WTC11 (cell line): ENCODE measurements around the gene S1PR2. TPM values are rescaled to one million over a fixed set of nuclear protein-coding genes. Genes with fewer than 3 reads are reported as not detected.
A peak's percentile ranks its signal among the peaks of the same experiment; 100 is the strongest.

ENCODE experiments used
- ATAC-seq: fragments of 200-7000 bp; cut with Tn5 transposase; 2 replicates; pipeline ENCODE4 v1.10.0; 2021; ENCODE audit warnings: mild to moderate bottlenecking, moderate library complexity
- CTCF ChIA-PET: fragments of 300-600 bp; sonication (Branson Sonifier 250); formaldehyde crosslinking; loops from one replicate; lab custom pipeline; 2021; ENCODE audit warnings: antibody characterized with exemption; lab: Charles Lee
- POLR2A ChIA-PET: fragments of 350-600 bp; sonication (Branson Sonifier 250); formaldehyde crosslinking; loops from one replicate; lab custom pipeline; 2021; ENCODE audit warnings: antibody characterized with exemption; lab: Charles Lee
- DNase-seq: peaks from one replicate; pipeline ENCODE4 v3.0.0; 2021; ENCODE audit warnings: low spot score
- H3K27ac Mint-ChIP-seq: 2 replicates; pipeline ENCODE4 v1.8.0; 2021; ENCODE audit warnings: mixed read lengths
- H3K27me3 Mint-ChIP-seq: 2 replicates; pipeline ENCODE4 v1.8.0; 2021; ENCODE audit warnings: low read depth, mild to moderate bottlenecking, moderate library complexity, mixed read lengths
- H3K36me3 Mint-ChIP-seq: 2 replicates; pipeline ENCODE4 v1.8.0; 2021; ENCODE audit warnings: mixed read lengths
- H3K4me1 Mint-ChIP-seq: 2 replicates; pipeline ENCODE4 v1.8.0; 2022; ENCODE audit warnings: mixed read lengths
- H3K4me3 Mint-ChIP-seq: 2 replicates; pipeline ENCODE4 v1.8.0; 2021; ENCODE audit warnings: mild to moderate bottlenecking, moderate library complexity, mixed read lengths
- H3K9me3 Mint-ChIP-seq: 2 replicates; pipeline ENCODE4 v1.8.0; 2021; ENCODE audit warnings: mixed read lengths
- ATF3 ChIP-seq: sonication (generic); formaldehyde crosslinking; conservative IDR thresholded peaks from 2 replicates; pipeline ENCODE4 v1.8.1; 2022; ENCODE audit warnings: mild to moderate bottlenecking, missing genetic modification reagents
- CREM ChIP-seq: sonication (generic); formaldehyde crosslinking; IDR thresholded peaks from 2 replicates; pipeline ENCODE4 v1.8.1; 2022; ENCODE audit warnings: mild to moderate bottlenecking, missing genetic modification reagents, moderate library complexity
- CTCF ChIP-seq: fragments of 200-600 bp; IDR thresholded peaks from 2 replicates; pipeline ENCODE4 v1.8.0; 2022; ENCODE audit warnings: antibody characterized with exemption
- ERG ChIP-seq: fragments of 250-450 bp; sonication (Bioruptor Pico); IDR thresholded peaks from 2 replicates; pipeline ENCODE4 v1.8.0; 2021; ENCODE audit warnings: mild to moderate bottlenecking
- GTF2I ChIP-seq: fragments of 250-450 bp; sonication (Bioruptor Pico); conservative IDR thresholded peaks from 2 replicates; pipeline ENCODE4 v1.4.0; 2021; ENCODE audit warnings: mild to moderate bottlenecking
- NFE2L1 ChIP-seq: sonication (generic); formaldehyde crosslinking; IDR thresholded peaks from 2 replicates; pipeline ENCODE4 v1.8.1; 2023; ENCODE audit warnings: missing genetic modification reagents
- PRRX2 ChIP-seq: fragments of 250-450 bp; sonication (Bioruptor Pico); IDR thresholded peaks from 2 replicates; pipeline ENCODE4 v1.8.0; 2021; ENCODE audit warnings: mild to moderate bottlenecking
- SOX15 ChIP-seq: fragments of 250-450 bp; sonication (Bioruptor Pico); IDR thresholded peaks from 2 replicates; pipeline ENCODE4 v1.9.0; 2021; ENCODE audit warnings: mild to moderate bottlenecking
- TEAD4 ChIP-seq: sonication (generic); formaldehyde crosslinking; IDR thresholded peaks from 2 replicates; pipeline ENCODE4 v1.8.0; 2022; ENCODE audit warnings: mild to moderate bottlenecking, missing genetic modification reagents
- TP53 ChIP-seq: sonication (generic); formaldehyde crosslinking; IDR thresholded peaks from 2 replicates; pipeline ENCODE4 v1.8.1; 2023; ENCODE audit warnings: mild to moderate bottlenecking, missing genetic modification reagents
- USF2 ChIP-seq: sonication (generic); formaldehyde crosslinking; IDR thresholded peaks from 2 replicates; pipeline ENCODE4 v1.8.1; 2023; ENCODE audit warnings: mild to moderate bottlenecking, missing genetic modification reagents, moderate library complexity
- ZNF121 ChIP-seq: sonication (generic); formaldehyde crosslinking; IDR thresholded peaks from 2 replicates; pipeline ENCODE4 v1.8.0; 2023; ENCODE audit warnings: missing genetic modification reagents
- ZNF232 ChIP-seq: sonication (generic); formaldehyde crosslinking; IDR thresholded peaks from 2 replicates; pipeline ENCODE4 v1.8.0; 2022; ENCODE audit warnings: mild to moderate bottlenecking, missing genetic modification reagents
- ZNF317 ChIP-seq: sonication (generic); formaldehyde crosslinking; IDR thresholded peaks from 2 replicates; pipeline ENCODE4 v1.8.1; 2023; ENCODE audit warnings: low read depth, mild to moderate bottlenecking, moderate library complexity, missing genetic modification reagents, borderline replicate concordance
- ZNF416 ChIP-seq: fragments of 250-450 bp; sonication (Bioruptor Pico); IDR thresholded peaks from 2 replicates; pipeline ENCODE4 v1.9.0; 2021; ENCODE audit warnings: mild to moderate bottlenecking, inconsistent platforms
- ZSCAN18 ChIP-seq: fragments of 250-450 bp; sonication (Bioruptor Pico); IDR thresholded peaks from 2 replicates; pipeline ENCODE4 v2.1.2; 2022; ENCODE audit warnings: mild to moderate bottlenecking, moderate library complexity
- total RNA-seq: library from RNA; stranded (reverse); gene quantifications from 3 replicates; pipeline ENCODE4 v1.2.3, GENCODE V29; 2021

Gene S1PR2
- total RNA-seq, 1 experiment from 2014 or later: 13.2 TPM

- no peak for DNase-seq
These were observed 39.8 kb downstream of the S1PR2 start for GRCh38 chr19:10191347-10191746.

GRCh38 chr19:10190026-10190425 lies 41.1 kb downstream of the S1PR2 start:
- Mint-ChIP-seq H3K27ac (peak overlapping the region; percentile 10; the same call in 1 of the 2 replicates), H3K27me3 (no peaks in the 10 kb centered on the region), H3K9me3 (no peaks in the 10 kb centered on the region), H3K36me3 (peaks cover 5% of the 10 kb centered on the region), H3K4me1 (peaks cover 8% of the 10 kb centered on the region)
- no peak for ATAC-seq
- no peak for DNase-seq
- POLR2A ChIA-PET: interaction anchor here (0.6 kb wide), 1 partner anchor 15 kb away, joined by 3 read pairs; no protein-coding TSS in a partner anchor
- TF ChIP-seq CREM (no peak), ZNF416 (CRISPR knock-in tag) (no peak)
- TF ChIP-seq, all 79 proteins: peak for 0
- no peak overlapping the region for H3K4me3 Mint-ChIP-seq
- CTCF ChIA-PET: interaction anchor here (1.5 kb wide), 1 partner anchor 60 kb away, joined by 5 read pairs; no protein-coding TSS in a partner anchor

More at GRCh38 chr19:10191347-10191746, 39.8 kb downstream of the S1PR2 start:
- ChIA-PET CTCF (interaction anchor here (1.3 kb wide), 1 partner anchor 59 kb away, joined by 4 read pairs; no protein-coding TSS in a partner anchor), POLR2A (no interaction called here)
- H3K27ac Mint-ChIP-seq: no peak overlapping the region
- ATAC-seq: no peak
- H3K36me3 Mint-ChIP-seq: peaks cover 5% of the 10 kb centered on the region
- no peaks in the 10 kb centered on the region for H3K9me3 Mint-ChIP-seq
- peaks cover 8% of the 10 kb centered on the region for H3K4me1 Mint-ChIP-seq
- no peak overlapping the region for H3K4me3 Mint-ChIP-seq
- TF ChIP-seq USF2 (CRISPR knock-in tag) (no peak), NFE2L1 (CRISPR knock-in tag) (no peak), GTF2I (CRISPR knock-in tag) (no peak), ERG (no peak), ATF3 (CRISPR knock-in tag) (no peak), TEAD4 (CRISPR knock-in tag) (no peak)
- no peaks in the 10 kb centered on the region for H3K27me3 Mint-ChIP-seq

GRCh38 chr19:10189616-10190015 lies 41.5 kb downstream of the S1PR2 start:
- no peaks in the 10 kb centered on the region for H3K27me3 Mint-ChIP-seq
- 0 out of 2 replicates have a peak overlapping the region, but pooled peaks have one; percentile 10 for H3K27ac Mint-ChIP-seq
- CTCF ChIA-PET: interaction anchor here (1.5 kb wide), 1 partner anchor 61 kb away, joined by 5 read pairs; no protein-coding TSS in a partner anchor

GRCh38 chr19:10187315-10187714 lies 43.8 kb downstream of the S1PR2 start:
- no peak for ATAC-seq
- no peaks in the 10 kb centered on the region for H3K9me3 Mint-ChIP-seq
- H3K36me3 Mint-ChIP-seq: peaks cover 5% of the 10 kb centered on the region
- H3K4me3 Mint-ChIP-seq: no peak overlapping the region
- ChIA-PET POLR2A (no interaction called here), CTCF (interaction anchor here (0.6 to 2.6 kb wide), 9 partner anchors 22 to 267 kb away, joined by 3 to 21 read pairs (median 4); no protein-coding TSS in a partner anchor)
- H3K4me1 Mint-ChIP-seq: no peaks in the 10 kb centered on the region
- DNase-seq: no peak
- no peaks in the 10 kb centered on the region for H3K27me3 Mint-ChIP-seq
- no peak overlapping the region for H3K27ac Mint-ChIP-seq
- no peak for TF ChIP-seq ZSCAN18 (CRISPR knock-in tag)
- no peak for TF ChIP-seq TP53 (CRISPR knock-in tag)
- TF ChIP-seq ZNF121 (CRISPR knock-in tag): peak; percentile 44; the same call in 1 of the 2 replicates

More at GRCh38 chr19:10189616-10190015, 41.5 kb downstream of the S1PR2 start:
- H3K36me3 Mint-ChIP-seq: peaks cover 5% of the 10 kb centered on the region
- ATAC-seq (no peak), DNase-seq (no peak)
- H3K4me3 Mint-ChIP-seq: no peak overlapping the region
- H3K9me3 Mint-ChIP-seq: no peaks in the 10 kb centered on the region
- TF ChIP-seq PRRX2 (CRISPR knock-in tag) (no peak), ZNF232 (CRISPR knock-in tag) (no peak), SOX15 (no peak), GTF2I (CRISPR knock-in tag) (no peak), ZNF317 (CRISPR knock-in tag) (no peak), CTCF (no peak)
- peaks cover 8% of the 10 kb centered on the region for H3K4me1 Mint-ChIP-seq
- POLR2A ChIA-PET: no interaction called here
